ENCODE measurements around the gene MMEL1.

Gene MMEL1

GRCh38 chr1:2606881-2607621 lies 25.8 kb downstream of the MMEL1 start:
- no peaks in the 10 kb centered on the region for H3K4me1 ChIP-seq (ENCODE audit: insufficient read depth, low read length)
- H3K27ac ChIP-seq (ENCODE audit: low read depth, low read length) = no peak overlapping the region
- no peak overlapping the region for H3K9ac ChIP-seq (ENCODE audit: low read depth, low read length)
- no peaks in the 10 kb centered on the region for H3K36me3 ChIP-seq (ENCODE audit: insufficient read depth, low read length)
- 89% methylated on average over 36 of the region's 36 CpGs for WGBS
- H3K9me3 ChIP-seq (ENCODE audit: insufficient read depth, low read depth, low read length) = no peaks in the 10 kb centered on the region
- H3K27me3 ChIP-seq (ENCODE audit: insufficient read depth, low read length) = 0 out of 2 replicates have a peak, but pooled peaks cover 3% of the 10 kb centered on the region
- H3K4me3 ChIP-seq (ENCODE audit: low read length) = no peak overlapping the region

GRCh38 chr1:2606396-2606880 lies 26.4 kb downstream of the MMEL1 start:
- H3K27me3 ChIP-seq (ENCODE audit: insufficient read depth, low read length) = 0 out of 2 replicates have a peak, but pooled peaks cover 3% of the 10 kb centered on the region
- WGBS = 86% methylated on average over 15 of the region's 15 CpGs
- no peak overlapping the region for H3K27ac ChIP-seq (ENCODE audit: low read depth, low read length)
- no peak overlapping the region for H3K4me3 ChIP-seq (ENCODE audit: low read length)
- H3K4me1 ChIP-seq (ENCODE audit: insufficient read depth, low read length) = no peaks in the 10 kb centered on the region
- no peak overlapping the region for H3K9ac ChIP-seq (ENCODE audit: low read depth, low read length)
- no peaks in the 10 kb centered on the region for H3K36me3 ChIP-seq (ENCODE audit: insufficient read depth, low read length)
- no peaks in the 10 kb centered on the region for H3K9me3 ChIP-seq (ENCODE audit: insufficient read depth, low read depth, low read length)

GRCh38 chr1:2605509-2606395 lies 27.1 kb downstream of the MMEL1 start:
- no peak overlapping the region for H3K9ac ChIP-seq (ENCODE audit: low read depth, low read length)
- no peaks in the 10 kb centered on the region for H3K36me3 ChIP-seq (ENCODE audit: insufficient read depth, low read length)
- WGBS = 93% methylated on average over 47 of the region's 48 CpGs
- no peaks in the 10 kb centered on the region for H3K4me1 ChIP-seq (ENCODE audit: insufficient read depth, low read length)
- H3K9me3 ChIP-seq (ENCODE audit: insufficient read depth, low read depth, low read length) = no peaks in the 10 kb centered on the region
- H3K4me3 ChIP-seq (ENCODE audit: low read length) = no peak overlapping the region
- H3K27ac ChIP-seq (ENCODE audit: low read depth, low read length) = no peak overlapping the region
- 0 out of 2 replicates have a peak, but pooled peaks cover 3% of the 10 kb centered on the region for H3K27me3 ChIP-seq (ENCODE audit: insufficient read depth, low read length)

DNA sequence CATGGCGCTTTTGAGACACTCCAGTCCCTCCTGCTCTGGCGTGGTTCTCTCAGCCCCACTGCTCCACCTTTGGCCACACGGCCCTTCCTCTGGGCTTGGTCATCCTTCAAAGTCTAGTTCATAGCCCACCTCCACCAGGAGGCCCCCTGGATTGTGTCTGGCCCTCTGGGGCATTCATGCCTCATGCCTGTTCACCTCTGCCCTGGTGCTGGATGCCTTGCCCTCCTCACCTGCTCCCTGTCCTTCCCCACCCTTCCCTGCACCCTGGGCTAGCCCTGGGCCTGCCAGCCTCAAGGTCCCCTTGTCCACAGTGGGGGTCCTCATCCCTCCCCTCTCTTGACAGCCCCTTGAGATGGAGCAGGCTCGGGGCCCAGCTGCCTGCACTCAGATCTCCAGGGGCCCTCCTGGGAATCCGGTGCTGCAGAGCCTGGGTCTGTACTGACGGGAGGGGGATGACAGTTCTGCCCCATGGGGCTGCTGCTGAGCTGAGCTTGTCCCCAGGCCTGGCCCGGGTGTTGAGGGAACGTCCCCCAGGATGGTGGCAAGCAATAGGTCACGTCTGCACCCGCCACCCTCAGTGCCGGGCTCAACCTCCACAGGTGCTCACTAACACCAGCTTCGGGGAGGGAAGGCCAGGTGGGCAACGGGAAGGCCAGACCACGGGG lies 27.8 kb downstream of the MMEL1 start:
- Histone ChIP-seq H3K9ac (ENCODE audit: low read depth, low read length) (no peak overlapping the region), H3K36me3 (ENCODE audit: insufficient read depth, low read length) (no peaks in the 10 kb centered on the region), H3K9me3 (ENCODE audit: insufficient read depth, low read depth, low read length) (no peaks in the 10 kb centered on the region), H3K27ac (ENCODE audit: low read depth, low read length) (no peak overlapping the region), H3K4me3 (ENCODE audit: low read length) (no peak overlapping the region), H3K27me3 (ENCODE audit: insufficient read depth, low read length) (no peaks in the 10 kb centered on the region), H3K4me1 (ENCODE audit: insufficient read depth, low read length) (no peaks in the 10 kb centered on the region)
- 86% methylated on average over 14 of the region's 14 CpGs for WGBS

GRCh38 chr1:2604156-2604843 lies 28.5 kb downstream of the MMEL1 start:
- Histone ChIP-seq H3K27me3 (ENCODE audit: insufficient read depth, low read length) (no peaks in the 10 kb centered on the region), H3K9ac (ENCODE audit: low read depth, low read length) (no peak overlapping the region), H3K9me3 (ENCODE audit: insufficient read depth, low read depth, low read length) (no peaks in the 10 kb centered on the region), H3K4me3 (ENCODE audit: low read length) (no peak overlapping the region), H3K27ac (ENCODE audit: low read depth, low read length) (no peak overlapping the region), H3K36me3 (ENCODE audit: insufficient read depth, low read length) (no peaks in the 10 kb centered on the region), H3K4me1 (ENCODE audit: insufficient read depth, low read length) (no peaks in the 10 kb centered on the region)
- 88% methylated on average over 19 of the region's 19 CpGs for WGBS

DNA sequence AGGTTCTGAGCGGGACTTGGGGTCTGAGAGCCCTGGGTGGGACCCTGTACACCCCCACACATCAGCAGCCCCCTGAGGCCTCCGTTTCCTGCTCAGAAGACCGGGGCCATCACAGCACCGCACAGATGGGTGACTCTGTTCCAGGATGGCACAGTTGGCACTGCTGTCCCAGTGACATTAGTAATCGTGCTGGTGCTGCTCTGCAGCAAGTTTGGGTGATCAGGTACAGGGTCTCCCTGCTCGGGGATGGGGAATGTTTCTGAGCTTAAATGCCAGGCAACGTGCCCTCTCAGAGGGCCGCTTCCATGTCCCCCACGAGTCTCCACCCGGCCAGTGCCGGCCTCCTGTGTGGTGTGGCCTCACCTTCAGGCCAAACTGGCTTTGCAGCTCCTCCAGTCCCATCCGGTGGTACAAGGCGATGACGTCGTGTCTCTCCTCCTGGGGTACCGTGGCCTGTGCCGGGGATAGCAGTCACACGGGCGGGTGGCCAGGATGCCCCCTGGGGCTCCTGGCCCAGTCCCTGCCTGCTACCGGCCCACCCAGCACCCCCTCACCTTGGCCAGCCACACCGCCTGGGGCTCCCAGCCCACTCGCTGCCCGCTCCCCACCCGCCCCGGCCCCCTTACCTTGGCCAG lies 29.2 kb downstream of the MMEL1 start:
- 93% methylated on average over 25 of the region's 25 CpGs for WGBS
- Histone ChIP-seq H3K9me3 (ENCODE audit: insufficient read depth, low read depth, low read length) (no peaks in the 10 kb centered on the region), H3K4me1 (ENCODE audit: insufficient read depth, low read length) (no peaks in the 10 kb centered on the region), H3K36me3 (ENCODE audit: insufficient read depth, low read length) (no peaks in the 10 kb centered on the region), H3K27ac (ENCODE audit: low read depth, low read length) (no peak overlapping the region), H3K4me3 (ENCODE audit: low read length) (no peak overlapping the region), H3K27me3 (ENCODE audit: insufficient read depth, low read length) (no peaks in the 10 kb centered on the region), H3K9ac (ENCODE audit: low read depth, low read length) (no peak overlapping the region)

DNA sequence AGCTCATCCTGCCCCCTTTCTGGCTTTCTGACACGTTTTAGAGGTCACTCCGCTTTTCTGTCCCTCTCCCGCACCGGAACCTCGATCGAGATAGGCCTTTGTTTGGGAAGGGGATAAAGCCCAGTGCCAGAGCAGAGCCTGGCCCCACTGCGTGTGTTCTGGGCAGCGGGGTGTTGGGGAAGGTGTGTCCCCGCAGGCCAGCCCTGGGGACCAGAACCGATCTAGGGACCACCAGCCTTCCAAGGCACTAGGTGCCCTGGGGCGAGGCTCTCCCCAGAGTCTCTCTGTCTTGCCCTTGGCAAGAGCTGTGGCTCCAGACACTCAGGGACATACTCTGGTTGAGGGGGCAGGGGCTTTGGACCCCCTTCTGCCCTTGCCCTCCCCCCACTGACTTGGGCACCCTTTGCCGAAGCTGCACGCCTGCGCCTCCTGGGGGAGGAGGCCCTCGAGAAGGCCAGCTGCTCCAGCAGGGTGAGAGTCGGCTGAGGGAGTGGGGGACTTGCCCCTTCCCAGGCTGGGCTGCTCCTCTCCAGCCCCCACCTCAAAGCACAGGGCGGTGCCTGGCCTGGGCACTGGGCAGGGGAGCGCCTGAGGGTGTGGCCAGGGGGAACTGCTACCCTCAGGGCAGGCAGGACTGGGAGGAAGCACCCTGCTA lies 29.8 kb downstream of the MMEL1 start:
- Histone ChIP-seq H3K27ac (ENCODE audit: low read depth, low read length) (no peak overlapping the region), H3K36me3 (ENCODE audit: insufficient read depth, low read length) (no peaks in the 10 kb centered on the region), H3K9me3 (ENCODE audit: insufficient read depth, low read depth, low read length) (no peaks in the 10 kb centered on the region), H3K4me1 (ENCODE audit: insufficient read depth, low read length) (no peaks in the 10 kb centered on the region), H3K4me3 (ENCODE audit: low read length) (no peak overlapping the region), H3K27me3 (ENCODE audit: insufficient read depth, low read length) (no peaks in the 10 kb centered on the region), H3K9ac (ENCODE audit: low read depth, low read length) (no peak overlapping the region)
- 83% methylated on average over 18 of the region's 18 CpGs for WGBS

- Histone ChIP-seq H3K4me1 (ENCODE audit: insufficient read depth, low read length) (no peaks in the 10 kb centered on the region), H3K27me3 (ENCODE audit: insufficient read depth, low read length) (no peaks in the 10 kb centered on the region), H3K4me3 (ENCODE audit: low read length) (no peak overlapping the region), H3K27ac (ENCODE audit: low read depth, low read length) (no peak overlapping the region), H3K36me3 (ENCODE audit: insufficient read depth, low read length) (no peaks in the 10 kb centered on the region), H3K9ac (ENCODE audit: low read depth, low read length) (no peak overlapping the region), H3K9me3 (ENCODE audit: insufficient read depth, low read depth, low read length) (no peaks in the 10 kb centered on the region)
- 85% methylated on average over 15 of the region's 15 CpGs for WGBS
Observed at GRCh38 chr1:2602311-2602835, 30.4 kb downstream of the MMEL1 start.

GRCh38 chr1:2601721-2602303 lies 31.0 kb downstream of the MMEL1 start:
- Histone ChIP-seq H3K27me3 (ENCODE audit: insufficient read depth, low read length) (no peaks in the 10 kb centered on the region), H3K27ac (ENCODE audit: low read depth, low read length) (no peak overlapping the region), H3K36me3 (ENCODE audit: insufficient read depth, low read length) (no peaks in the 10 kb centered on the region), H3K9me3 (ENCODE audit: insufficient read depth, low read depth, low read length) (no peaks in the 10 kb centered on the region), H3K4me1 (ENCODE audit: insufficient read depth, low read length) (no peaks in the 10 kb centered on the region), H3K9ac (ENCODE audit: low read depth, low read length) (no peak overlapping the region), H3K4me3 (ENCODE audit: low read length) (no peak overlapping the region)
- 82% methylated on average over 18 of the region's 18 CpGs for WGBS

Data from HUES64 (cell line).